Esophagus (tissue), 2 donors: ENCODE results near the gene NAA11. TPM values are rescaled to one million over a fixed set of nuclear protein-coding genes. Genes with fewer than 3 reads are reported as not detected.

Experiments used
- H3K27ac ChIP-seq, 2 donors: one replicate each; pipeline ENCODE4 v1.5.1; 2013; ENCODE audit warnings: low read depth in 2 of 2, mild to moderate bottlenecking in 2 of 2, inconsistent platforms in 1 of 2, low read length in 1 of 2, moderate library complexity in 1 of 2
- H3K27me3 ChIP-seq, 2 donors: one replicate each; pipeline ENCODE4 v1.6.1; 2013; ENCODE audit warnings: low read length in 2 of 2, control low read depth in 1 of 2, mild to moderate bottlenecking in 1 of 2; ENCODE audit not compliant: insufficient read depth in 2 of 2, control insufficient read depth in 1 of 2
- H3K36me3 ChIP-seq, 2 donors: one replicate each; pipeline ENCODE4 v1.6.1; 2013; ENCODE audit warnings: low read length in 1 of 2; ENCODE audit not compliant: control insufficient read depth in 2 of 2, insufficient read depth in 2 of 2
- H3K4me1 ChIP-seq, 2 donors: one replicate each; pipeline ENCODE4 v1.6.1; 2013; ENCODE audit warnings: low read length in 1 of 2; ENCODE audit not compliant: control insufficient read depth in 2 of 2, insufficient read depth in 2 of 2
- H3K4me3 ChIP-seq, 2 donors: one replicate each; pipeline ENCODE4 v1.5.1; 2013; ENCODE audit warnings: low read length in 2 of 2, mild to moderate bottlenecking in 2 of 2, low read depth in 1 of 2, moderate library complexity in 1 of 2
- H3K9me3 ChIP-seq, 2 donors: one replicate each; pipeline ENCODE4 v1.6.1; 2013; ENCODE audit warnings: mild to moderate bottlenecking in 2 of 2, low read depth in 1 of 2, low read length in 1 of 2, moderate library complexity in 1 of 2; ENCODE audit not compliant: control insufficient read depth in 2 of 2, insufficient read depth in 1 of 2
- WGBS, 2 donors: extraction: QIAGEN DNeasy Blood & Tissue Kit; methylation state at CpG; one replicate each; pipeline ENCODE4 v1.1.7; 2013; 5-methylcytosine and 5-hydroxymethylcytosine counted together
- polyA plus RNA-seq, 2 donors: library from polyadenylated mRNA; stranded (reverse); fragments of 200-250 nt; gene quantifications; one replicate each; pipeline ENCODE4 v1.2.3, GENCODE V29; 2013
- donor health status: healthy with polysubstance abuse.
- donor health status: Bipolar disorder and iron deficiency.

Gene NAA11
- polyA plus RNA-seq, 2 donors = not detected

- Histone ChIP-seq H3K4me3 (no peak overlapping the region), H3K27me3 (no peaks in the 10 kb centered on the region), H3K9me3 (no peaks in the 10 kb centered on the region), H3K36me3 (no peaks in the 10 kb centered on the region), H3K4me1 (no peaks in the 10 kb centered on the region), H3K27ac (no peak overlapping the region)
- 56 to 74% methylated on average over 1 of the region's 1 CpG for WGBS, 2 donors
Measured at GRCh38 chr4:79273915-79274314, 51.9 kb downstream of the NAA11 start.

- WGBS, 2 donors = 80 to 87% methylated on average over 4 of the region's 4 CpGs
- no peaks in the 10 kb centered on the region for H3K27me3 ChIP-seq
- H3K27ac ChIP-seq = no peak overlapping the region
- H3K36me3 ChIP-seq = no peaks in the 10 kb centered on the region
- no peak overlapping the region for H3K4me3 ChIP-seq
- no peaks in the 10 kb centered on the region for H3K9me3 ChIP-seq
- no peaks in the 10 kb centered on the region for H3K4me1 ChIP-seq
Measured at GRCh38 chr4:79272761-79273160, 53.1 kb downstream of the NAA11 start.

GRCh38 chr4:79272126-79272525, 53.7 kb downstream of the NAA11 start:
- Histone ChIP-seq H3K4me3 (no peak overlapping the region), H3K4me1 (no peaks in the 10 kb centered on the region), H3K36me3 (no peaks in the 10 kb centered on the region), H3K27ac (no peak overlapping the region), H3K9me3 (no peaks in the 10 kb centered on the region), H3K27me3 (no peaks in the 10 kb centered on the region)

DNA sequence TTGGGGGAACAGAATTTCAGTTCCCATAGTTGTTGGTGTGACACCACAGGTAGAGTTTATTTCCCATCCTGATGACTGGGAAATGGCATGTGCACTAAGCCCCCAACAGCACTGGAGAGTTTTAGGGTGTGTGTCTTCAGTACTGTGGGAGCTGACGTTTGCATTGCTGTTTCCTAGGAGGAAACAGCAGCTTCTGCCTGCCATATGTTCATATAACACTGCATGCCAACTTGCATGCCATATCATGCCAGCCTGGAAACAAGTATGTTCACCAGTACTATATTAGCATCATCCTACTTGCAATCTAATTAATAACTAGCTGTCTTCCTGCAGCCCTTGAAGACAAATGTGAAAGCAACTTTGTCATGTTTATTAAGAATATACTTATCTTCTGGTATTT, 58.2 kb downstream of the NAA11 start:
- no peaks in the 10 kb centered on the region for H3K36me3 ChIP-seq
- no peaks in the 10 kb centered on the region for H3K27me3 ChIP-seq
- H3K9me3 ChIP-seq = no peaks in the 10 kb centered on the region
- WGBS, 2 donors = 34 to 48% methylated on average over 1 of the region's 1 CpG
- H3K27ac ChIP-seq = no peak overlapping the region
- no peak overlapping the region for H3K4me3 ChIP-seq
- H3K4me1 ChIP-seq = no peaks in the 10 kb centered on the region

Other genes starting within 250 kb of the NAA11 start
- not detected for gene GK2, start 82.2 kb upstream of the NAA11 start, polyA plus RNA-seq